Fibroblast of lung (primary cell): ENCODE results near the gene LMF1. TPM values are rescaled to one million over a fixed set of nuclear protein-coding genes. Genes with fewer than 3 reads are reported as not detected.

Experiments
- DNase-seq, 2 donors: peaks; one replicate each; pipeline versions ENCODE4 v3.0.0 to v3.0.0-alpha.2; 2010; ENCODE audit warnings: low read depth in 2 of 2
- H2AFZ ChIP-seq: 2 replicates; pipeline ENCODE4 v1.5.1; 2012; ENCODE audit warnings: low read length, control low read depth, inconsistent platforms
- H3K27ac ChIP-seq: 2 replicates; pipeline ENCODE4 v1.5.1; 2011; ENCODE audit warnings: low read length, control low read depth; ENCODE audit not compliant: insufficient read depth
- H3K27me3 ChIP-seq: 2 replicates; pipeline ENCODE4 v1.5.1; 2011; ENCODE audit warnings: mild to moderate bottlenecking, low read length; ENCODE audit not compliant: control insufficient read depth, insufficient read depth
- H3K36me3 ChIP-seq: 2 replicates; pipeline ENCODE4 v1.5.1; 2011; ENCODE audit warnings: low read length; ENCODE audit not compliant: control insufficient read depth, insufficient read depth
- H3K4me1 ChIP-seq: 2 replicates; pipeline ENCODE4 v1.5.1; 2011; ENCODE audit warnings: low read length; ENCODE audit not compliant: control insufficient read depth, insufficient read depth; ENCODE audit errors: extremely low read depth
- H3K4me2 ChIP-seq: 2 replicates; pipeline ENCODE4 v1.5.1; 2011; ENCODE audit warnings: low read length, control low read depth; ENCODE audit not compliant: insufficient read depth; ENCODE audit errors: extremely low read depth
- H3K4me3 ChIP-seq, 4 experiments: fragments of 200-600 bp in 1 of 4; sonication (generic) in 1 of 4; replicated peaks in 1 of 4; 2 replicates each; pipeline ENCODE4 v1.5.1; 2011 to 2016; ENCODE audit warnings: low read length in 4 of 4, low read depth in 3 of 4, mild to moderate bottlenecking in 3 of 4, control low read depth in 2 of 4, inconsistent platforms in 1 of 4, mixed read lengths in 1 of 4; ENCODE audit not compliant: insufficient read depth in 1 of 4; ENCODE audit errors: control extremely low read depth in 1 of 4
- H3K79me2 ChIP-seq: 2 replicates; pipeline ENCODE4 v1.5.1; 2012; ENCODE audit warnings: mild to moderate bottlenecking, low read length, inconsistent platforms; ENCODE audit not compliant: control insufficient read depth, insufficient read depth
- H3K9ac ChIP-seq: 2 replicates; pipeline ENCODE4 v1.5.1; 2011; ENCODE audit warnings: mild to moderate bottlenecking, low read length, control low read depth; ENCODE audit not compliant: insufficient read depth
- H3K9me3 ChIP-seq: 2 replicates; pipeline ENCODE4 v1.5.1; 2012; ENCODE audit warnings: low read depth, low read length; ENCODE audit not compliant: control insufficient read depth, insufficient read depth
- H4K20me1 ChIP-seq: 2 replicates; pipeline ENCODE4 v1.5.1; 2011; ENCODE audit warnings: low read length; ENCODE audit not compliant: control insufficient read depth, insufficient read depth; ENCODE audit errors: extremely low read depth
- EZH2 ChIP-seq: IDR thresholded peaks from 2 replicates; pipeline ENCODE4 v1.5.1; 2012; ENCODE audit warnings: low read length, control low read depth, mild to moderate bottlenecking; ENCODE audit errors: missing control alignments
- polyA plus RNA-seq, 2 donors: library from polyadenylated mRNA; depleted of rRNA in 1 of 2; stranded (reverse) in 1 of 2; unstranded in 1 of 2; fragments of >200 nt; gene quantifications; 2 replicates each; pipeline ENCODE4 v1.2.1, GENCODE V29; 2011 to 2012; ENCODE audit warnings: missing spikeins in 1 of 2
- total RNA-seq: library from RNA; depleted of rRNA; stranded (reverse); fragments of >200 nt; gene quantifications from 2 replicates; pipeline ENCODE4 v1.2.1, GENCODE V29; 2014
- TF ChIP-seq, protein P1 (sequence below), 2 donors: IDR thresholded peaks in 1 of 2; conservative IDR thresholded peaks in 1 of 2; 1 replicate in 1 of 2; 2 replicates in 1 of 2; pipeline ENCODE4 v1.5.1; 2011 to 2012; ENCODE audit warnings: low read length in 2 of 2, control low read depth in 1 of 2, inconsistent platforms in 1 of 2, low read depth in 1 of 2, mild to moderate bottlenecking in 1 of 2

LMF1 gene
- total and polyA plus RNA-seq, 2 donors (not counting 1 experiment from before 2014, with no cell fraction given), result 12.3 to 12.6 TPM

DNA sequence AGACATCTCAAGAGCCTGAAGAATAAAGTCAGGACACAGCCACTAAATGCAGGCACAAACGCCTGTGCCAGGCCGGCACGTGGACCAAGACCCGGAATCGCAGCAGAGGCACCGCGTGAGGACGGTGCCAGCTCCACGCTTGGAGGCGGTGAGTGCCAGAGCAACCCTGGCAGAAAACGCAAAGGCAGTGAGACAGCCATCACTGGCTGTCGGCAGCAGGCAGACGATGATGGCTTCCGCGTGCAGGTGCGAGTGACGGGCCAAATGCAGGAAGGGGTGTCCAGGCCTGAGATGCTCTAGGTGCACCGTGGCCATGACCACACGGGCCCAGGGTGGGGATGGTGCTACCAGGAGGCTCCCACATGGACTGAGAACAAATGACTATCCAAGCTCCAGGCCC, 78.8 kb downstream of the LMF1 start:
- Histone ChIP-seq H3K4me3 (no peak overlapping the region), H4K20me1 (no peaks in the 10 kb centered on the region), H3K27ac (no peak overlapping the region), H3K4me1 (no peaks in the 10 kb centered on the region), H3K4me2 (no peak overlapping the region), H2AFZ (no peak overlapping the region), H3K36me3 (no peaks in the 10 kb centered on the region), H3K27me3 (no peaks in the 10 kb centered on the region), H3K9me3 (no peaks in the 10 kb centered on the region), H3K79me2 (no peaks in the 10 kb centered on the region), H3K9ac (no peak overlapping the region)
- no peak for DNase-seq
- TF ChIP-seq, protein P1, sequence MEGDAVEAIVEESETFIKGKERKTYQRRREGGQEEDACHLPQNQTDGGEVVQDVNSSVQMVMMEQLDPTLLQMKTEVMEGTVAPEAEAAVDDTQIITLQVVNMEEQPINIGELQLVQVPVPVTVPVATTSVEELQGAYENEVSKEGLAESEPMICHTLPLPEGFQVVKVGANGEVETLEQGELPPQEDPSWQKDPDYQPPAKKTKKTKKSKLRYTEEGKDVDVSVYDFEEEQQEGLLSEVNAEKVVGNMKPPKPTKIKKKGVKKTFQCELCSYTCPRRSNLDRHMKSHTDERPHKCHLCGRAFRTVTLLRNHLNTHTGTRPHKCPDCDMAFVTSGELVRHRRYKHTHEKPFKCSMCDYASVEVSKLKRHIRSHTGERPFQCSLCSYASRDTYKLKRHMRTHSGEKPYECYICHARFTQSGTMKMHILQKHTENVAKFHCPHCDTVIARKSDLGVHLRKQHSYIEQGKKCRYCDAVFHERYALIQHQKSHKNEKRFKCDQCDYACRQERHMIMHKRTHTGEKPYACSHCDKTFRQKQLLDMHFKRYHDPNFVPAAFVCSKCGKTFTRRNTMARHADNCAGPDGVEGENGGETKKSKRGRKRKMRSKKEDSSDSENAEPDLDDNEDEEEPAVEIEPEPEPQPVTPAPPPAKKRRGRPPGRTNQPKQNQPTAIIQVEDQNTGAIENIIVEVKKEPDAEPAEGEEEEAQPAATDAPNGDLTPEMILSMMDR (conservative IDR thresholded peaks at IDR 0.05 in 1 of 2, IDR thresholded peaks at IDR 0.05 in 1 of 2; ENCODE audit: low read depth in 1 of 2, low read length in 2 of 2), result no peak
- TF ChIP-seq EZH2, result no peak

DNA sequence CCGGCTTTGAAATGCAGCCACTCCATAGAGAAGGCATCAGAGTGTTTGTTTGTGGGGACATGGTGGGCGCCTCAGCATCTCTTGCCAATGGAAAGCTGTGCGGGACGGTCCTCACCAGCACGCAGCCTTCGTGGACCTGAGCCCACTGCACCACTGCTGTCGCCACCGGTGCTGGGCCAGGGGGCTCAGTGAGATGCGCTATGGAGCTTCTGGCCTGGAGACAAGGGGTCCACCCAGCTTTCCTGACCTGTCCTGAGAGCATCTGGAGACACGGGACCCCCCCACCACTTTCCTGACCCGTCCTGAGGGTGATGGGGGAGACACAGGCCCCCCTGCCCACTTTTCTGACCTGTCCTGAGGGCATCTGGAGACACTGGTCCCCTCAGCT, 79.4 kb downstream of the LMF1 start:
- Histone ChIP-seq H3K4me3 (no peak overlapping the region), H3K9me3 (no peaks in the 10 kb centered on the region), H3K27ac (no peak overlapping the region), H2AFZ (no peak overlapping the region), H3K27me3 (no peaks in the 10 kb centered on the region), H4K20me1 (no peaks in the 10 kb centered on the region), H3K79me2 (no peaks in the 10 kb centered on the region), H3K36me3 (no peaks in the 10 kb centered on the region), H3K4me2 (no peak overlapping the region), H3K4me1 (no peaks in the 10 kb centered on the region), H3K9ac (no peak overlapping the region)
- DNase-seq, result no peak
- TF ChIP-seq EZH2, result no peak
- TF ChIP-seq, protein P1 (conservative IDR thresholded peaks at IDR 0.05 in 1 of 2, IDR thresholded peaks at IDR 0.05 in 1 of 2; ENCODE audit: low read depth in 1 of 2, low read length in 2 of 2), result no peak

- Histone ChIP-seq H3K4me3 (no peak overlapping the region), H3K4me2 (no peak overlapping the region), H3K4me1 (no peaks in the 10 kb centered on the region), H3K9ac (no peak overlapping the region), H3K9me3 (no peaks in the 10 kb centered on the region), H4K20me1 (no peaks in the 10 kb centered on the region), H3K27me3 (no peaks in the 10 kb centered on the region), H3K36me3 (no peaks in the 10 kb centered on the region), H3K27ac (no peak overlapping the region), H3K79me2 (no peaks in the 10 kb centered on the region), H2AFZ (no peak overlapping the region)
- no peak for DNase-seq
- no peak for TF ChIP-seq EZH2
- TF ChIP-seq, protein P1 (conservative IDR thresholded peaks at IDR 0.05 in 1 of 2, IDR thresholded peaks at IDR 0.05 in 1 of 2; ENCODE audit: low read depth in 1 of 2, low read length in 2 of 2), result no peak
Measured at GRCh38 chr16:890716-891352, 80.0 kb downstream of the LMF1 start.
